Stimulated activated CD8-positive, alpha-beta memory T cell treated with anti-CD3 and anti-CD28 coated beads, Interleukin-15, amount 100 ng/mL, for 4 hours (primary cell): ENCODE results near the gene ACTL8.

Experiments
- DNase-seq, 2 donors: peaks; one replicate each; pipeline ENCODE4 v3.0.0-alpha.2; 2020; ENCODE audit warnings: low read depth in 2 of 2

Gene ACTL8, protein sequence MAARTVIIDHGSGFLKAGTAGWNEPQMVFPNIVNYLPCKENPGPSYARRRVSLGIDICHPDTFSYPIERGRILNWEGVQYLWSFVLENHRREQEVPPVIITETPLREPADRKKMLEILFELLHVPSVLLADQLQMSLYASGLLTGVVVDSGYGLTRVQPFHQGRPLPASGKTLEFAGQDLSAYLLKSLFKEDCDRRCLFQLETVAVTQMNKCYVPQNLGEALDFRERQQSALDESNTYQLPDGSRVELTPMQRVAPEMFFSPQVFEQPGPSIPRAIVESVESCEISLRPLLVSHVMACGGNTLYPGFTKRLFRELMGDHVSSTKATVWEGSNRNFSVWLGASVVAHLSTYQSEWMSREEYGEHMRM

DNA sequence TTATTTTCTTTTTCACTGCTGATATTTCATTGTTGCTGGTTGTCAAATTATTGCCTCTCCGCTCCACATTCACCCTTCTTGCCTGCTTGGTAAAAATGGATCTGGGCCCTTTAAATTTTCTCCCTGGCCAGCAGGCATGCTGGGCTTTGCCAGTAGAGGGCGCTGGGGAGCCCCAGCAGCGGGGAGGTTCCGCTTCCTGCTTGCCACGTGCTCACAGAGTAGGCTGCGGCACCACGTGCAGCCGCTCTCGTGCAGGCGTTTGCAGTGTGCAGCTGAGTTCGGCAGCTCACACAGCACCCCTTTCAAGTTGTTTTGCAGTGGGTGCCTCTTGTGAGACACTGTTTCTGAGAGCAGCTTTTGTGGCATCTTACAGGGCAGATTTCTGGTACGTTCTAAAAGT is at the start of gene ACTL8:
Gene ACTL8 (plus strand): TSS at position 214 of the 400 bp plus-strand sequence. CDS start 67,676 bp downstream, outside the sequence.
- no peak for DNase-seq

- DNase-seq: no peak
Observed at GRCh38 chr1:17706445-17706844, 48.7 kb upstream of the ACTL8 start.

GRCh38 chr1:17709981-17710380 is 45.2 kb upstream of the ACTL8 start:
- DNase-seq: no peak

DNA sequence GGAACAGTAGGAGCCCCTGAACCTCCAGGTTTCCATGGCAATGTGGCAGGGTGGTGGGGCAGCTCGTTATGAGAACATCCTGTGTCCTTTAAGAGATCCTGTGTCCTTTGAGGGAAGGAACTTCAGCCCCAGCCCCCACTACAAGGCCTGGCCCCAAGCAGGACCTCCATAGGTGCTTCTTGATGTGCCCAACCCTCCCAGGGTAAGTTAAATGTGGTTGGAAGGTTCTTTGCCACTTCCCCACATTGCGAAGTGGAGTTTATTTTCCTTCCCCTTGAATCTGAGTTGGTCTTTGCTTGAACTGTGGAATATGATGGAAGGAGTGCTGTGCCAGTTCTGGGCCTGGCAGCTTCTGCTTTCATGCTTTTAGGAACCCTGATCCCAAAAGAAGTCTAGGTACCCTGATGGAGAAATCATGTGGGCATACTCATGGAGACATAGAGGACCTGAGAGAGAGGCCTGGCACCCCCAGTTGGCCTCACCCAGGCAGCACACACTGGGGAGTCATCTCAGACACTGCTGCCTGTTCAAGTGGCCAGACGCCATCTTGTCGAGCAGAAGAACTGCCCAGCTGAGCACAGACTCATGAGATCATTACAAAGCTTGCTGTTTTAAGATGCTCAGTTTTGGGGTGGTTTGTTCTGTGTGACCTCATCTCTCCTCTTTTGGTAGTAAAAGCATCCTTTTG is 44.1 kb upstream of the ACTL8 start:
- DNase-seq: no peak

DNA sequence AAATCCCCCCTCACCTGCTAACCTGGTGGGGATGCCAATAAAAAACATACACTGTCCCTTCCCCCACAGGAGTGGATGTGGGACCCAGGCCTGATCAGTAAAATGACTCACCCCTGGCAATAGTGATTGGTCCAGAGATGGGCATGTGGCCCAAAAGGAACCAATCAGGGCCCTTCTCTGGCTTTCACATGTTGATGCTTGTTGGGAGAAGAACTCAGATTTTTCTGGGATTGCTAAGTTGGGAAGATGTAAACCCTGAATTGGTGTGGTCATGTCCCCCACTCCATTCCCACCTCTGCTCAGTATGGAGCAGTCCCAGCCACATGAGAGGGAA is 43.6 kb upstream of the ACTL8 start:
- no peak for DNase-seq

DNA sequence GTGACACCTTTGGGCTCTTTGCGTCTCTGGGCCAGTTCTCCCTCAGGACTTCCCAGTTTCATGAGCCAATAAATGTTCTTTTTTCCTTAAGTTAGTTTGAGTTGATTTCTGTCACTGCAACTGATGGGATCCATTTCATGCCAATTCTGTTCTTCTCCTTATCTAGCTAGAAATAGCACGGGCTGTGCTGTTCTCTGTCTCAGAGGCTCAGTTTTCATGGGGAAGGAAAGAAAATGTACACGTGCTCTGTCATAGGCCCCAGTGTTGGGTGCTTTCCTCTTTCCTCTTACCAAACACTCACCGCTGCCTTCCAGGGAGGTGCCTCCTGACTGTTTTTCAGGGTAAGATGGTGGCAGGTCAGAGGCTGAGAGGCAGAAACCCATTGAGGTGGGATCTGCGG is 43.2 kb upstream of the ACTL8 start:
- DNase-seq: no peak

- DNase-seq: no peak
Observed at GRCh38 chr1:17713993-17714392, 41.1 kb upstream of the ACTL8 start.

GRCh38 chr1:17717594-17718535 is 37.3 kb upstream of the ACTL8 start:
- no peak for DNase-seq

DNA sequence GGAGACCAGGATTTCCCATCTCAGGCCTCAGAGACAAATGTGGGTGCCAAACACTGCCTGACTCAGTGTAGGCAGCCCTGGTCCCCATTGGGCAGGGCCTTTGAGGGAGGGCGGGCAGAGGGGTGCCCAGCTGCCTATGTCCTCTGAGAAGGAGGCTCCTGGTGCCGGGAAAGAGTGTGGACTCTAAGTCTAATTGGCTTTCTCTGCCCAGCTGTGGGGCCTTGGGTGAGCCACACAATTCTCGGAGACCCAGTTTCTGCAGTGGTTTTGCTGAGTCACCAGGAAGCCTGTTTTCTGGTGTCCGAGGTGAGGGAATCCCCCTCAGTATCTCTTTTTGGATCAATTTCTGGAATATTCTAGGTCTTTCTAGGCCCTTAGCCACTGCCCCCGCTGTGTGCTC is 35.3 kb upstream of the ACTL8 start:
- DNase-seq: no peak

DNA sequence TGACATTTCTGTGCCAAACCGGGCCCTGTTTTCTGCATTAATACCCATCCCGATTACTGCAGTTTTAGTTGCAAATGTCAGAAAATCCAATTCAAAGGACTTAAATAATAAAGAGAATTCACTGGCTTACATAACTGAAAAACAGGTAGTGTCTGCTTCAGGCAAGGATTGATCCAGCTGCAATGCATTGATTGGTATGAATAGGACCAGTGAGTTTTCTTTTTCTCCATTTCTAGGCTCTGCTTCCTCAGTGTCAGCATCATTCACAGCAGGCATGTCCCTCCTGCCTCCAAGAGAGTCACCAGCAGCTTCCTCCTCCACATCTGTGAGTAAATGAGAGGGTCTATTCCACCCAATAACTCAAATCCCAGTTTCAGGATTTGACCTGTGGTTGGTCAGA is 33.7 kb upstream of the ACTL8 start:
- no peak for DNase-seq

GRCh38 chr1:17723684-17724083 is 31.4 kb upstream of the ACTL8 start:
- no peak for DNase-seq

- no peak for DNase-seq
Observed at GRCh38 chr1:17724150-17724549, 31.0 kb upstream of the ACTL8 start.

GRCh38 chr1:17725084-17725719 is 29.9 kb upstream of the ACTL8 start:
- no peak for DNase-seq

DNA sequence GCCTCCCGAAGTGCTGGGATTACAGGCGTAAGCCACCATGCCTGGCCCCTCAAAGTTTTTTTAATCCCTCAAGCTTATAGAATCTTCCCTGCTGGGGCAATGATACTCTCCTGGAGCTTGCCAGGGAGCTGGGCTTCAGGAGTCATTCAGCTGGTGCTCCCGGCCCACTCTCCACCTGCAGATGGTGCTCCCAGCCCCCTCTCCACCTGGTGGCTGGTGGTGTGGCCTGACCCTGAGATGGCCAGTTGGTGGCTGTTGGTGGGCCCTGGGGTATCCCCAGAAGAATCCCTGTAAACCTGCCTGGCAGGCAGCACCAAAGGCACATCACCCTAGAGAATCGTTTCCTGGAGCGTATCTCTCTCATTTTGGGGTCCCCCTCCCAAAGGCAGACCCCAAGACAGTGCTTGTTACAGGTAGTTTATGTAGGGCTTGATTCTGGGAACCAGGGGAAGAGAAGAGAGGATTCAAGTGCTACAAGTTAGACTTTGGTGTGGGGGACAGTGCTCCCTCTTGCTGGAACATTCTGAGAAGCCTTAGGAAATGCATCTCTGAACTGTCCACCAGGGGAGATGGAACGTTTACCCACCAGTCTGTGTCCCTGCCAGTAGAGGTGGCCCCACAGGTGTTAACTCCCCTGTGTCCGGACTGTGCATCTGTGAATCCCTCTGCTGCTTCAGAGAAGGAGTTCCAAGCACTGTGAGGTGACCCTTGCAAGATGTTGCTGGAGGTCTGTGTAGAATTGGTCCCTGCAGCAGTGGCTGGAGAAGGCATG is 29.1 kb upstream of the ACTL8 start:
- no peak for DNase-seq

DNA sequence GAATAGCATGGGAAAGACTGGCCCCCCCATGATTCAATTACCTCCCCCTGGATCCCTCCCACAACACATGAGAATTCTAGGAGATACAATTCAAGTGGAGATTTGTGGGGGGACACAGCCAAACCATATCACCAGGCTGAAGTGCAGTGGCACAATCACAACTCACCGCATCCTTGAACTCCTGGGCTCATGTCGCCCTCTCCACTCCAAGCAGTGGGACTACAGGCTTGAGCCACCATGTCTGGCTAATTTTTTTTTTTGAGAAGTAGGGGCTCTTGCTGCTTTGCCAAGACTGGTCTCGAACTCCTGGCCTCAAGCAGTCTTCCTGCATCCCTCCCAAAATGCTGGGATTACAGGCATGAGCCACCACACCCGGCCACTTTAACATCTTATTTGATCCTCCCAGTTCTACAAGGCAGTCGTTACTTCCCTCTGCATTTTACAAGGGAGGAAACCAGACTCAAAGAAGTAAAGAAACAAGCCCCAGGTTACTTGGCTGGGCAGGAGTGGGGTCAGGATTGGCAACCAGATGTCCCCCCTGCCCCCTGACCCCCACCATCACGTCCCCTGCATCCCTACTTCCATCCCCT is 26.9 kb upstream of the ACTL8 start:
- DNase-seq: no peak

GRCh38 chr1:17729248-17729647 is 25.9 kb upstream of the ACTL8 start:
- DNase-seq: no peak

DNA sequence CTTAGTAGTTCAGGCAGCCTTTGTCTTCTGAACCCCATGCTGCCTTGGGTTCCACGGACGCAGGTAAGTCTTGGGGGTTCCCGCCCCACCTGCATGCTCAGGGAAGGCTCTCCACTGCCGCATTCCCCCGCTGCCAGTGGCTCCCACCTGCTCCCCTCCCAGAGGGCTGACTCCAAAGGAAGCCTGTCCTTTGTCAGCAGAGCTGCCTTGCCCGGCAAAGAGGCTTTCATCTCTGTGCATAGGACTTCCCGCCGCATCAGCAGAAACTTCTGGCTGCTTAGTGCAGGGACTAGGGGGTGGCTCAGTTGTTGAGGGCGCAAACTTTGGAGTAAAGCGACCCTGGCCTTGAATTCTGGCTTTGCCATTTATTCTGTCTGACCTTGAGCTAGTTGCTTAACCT is 25.2 kb upstream of the ACTL8 start:
- no peak for DNase-seq

GRCh38 chr1:17731460-17731859 is 23.7 kb upstream of the ACTL8 start:
- DNase-seq: no peak

DNA sequence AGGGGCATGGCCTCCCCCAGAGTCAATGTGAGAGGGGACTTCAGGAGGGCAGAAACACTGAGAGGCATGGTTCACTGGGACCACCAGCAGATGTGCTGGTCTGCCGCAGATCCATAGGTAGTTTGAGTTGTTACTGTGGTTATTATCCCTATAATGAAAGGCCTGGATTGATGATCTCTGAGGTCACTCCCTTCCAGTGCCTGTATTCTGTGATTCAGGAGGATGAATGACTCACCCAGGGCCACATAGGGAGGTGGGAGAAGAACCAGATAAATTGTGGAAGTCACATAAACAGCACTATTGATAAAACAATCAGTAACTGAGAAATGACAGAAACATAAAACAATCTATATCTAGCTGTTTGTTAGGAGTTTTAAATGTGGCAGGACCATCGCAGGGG is 22.7 kb upstream of the ACTL8 start:
- no peak for DNase-seq

GRCh38 chr1:17733661-17734060 is 21.5 kb upstream of the ACTL8 start:
- DNase-seq: no peak

- DNase-seq: no peak
Observed at GRCh38 chr1:17734609-17735008, 20.5 kb upstream of the ACTL8 start.
